GM21786 (cell line): Measurements from ENCODE around the gene CREB3L1.

ENCODE experiments used
- ATAC-seq: cut with Tn5 transposase; IDR thresholded peaks from one replicate; pipeline ENCODE4 v1.9.1; 2021; ENCODE audit not compliant: unreplicated experiment

CREB3L1 gene

DNA sequence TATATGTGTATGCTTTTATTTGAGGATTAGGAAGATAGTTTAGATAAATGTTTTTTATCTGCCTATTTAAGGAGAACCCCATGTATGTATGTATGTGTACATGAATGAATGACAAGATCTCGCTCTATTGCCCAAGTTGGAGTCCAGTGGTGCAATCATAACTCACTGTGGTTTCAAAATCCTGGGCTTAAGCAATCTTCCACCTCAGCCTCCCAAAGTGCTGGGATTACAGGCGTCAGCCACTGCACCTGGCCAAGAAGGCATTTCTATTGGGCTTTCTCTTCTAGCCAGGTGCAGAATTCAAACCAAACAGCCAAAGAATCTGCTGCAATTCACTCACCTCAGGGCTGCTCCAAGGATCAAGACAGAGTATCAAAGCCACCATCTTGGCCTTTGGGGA lies 44.3 kb downstream of the CREB3L1 start:
- ATAC-seq, result no peak

DNA sequence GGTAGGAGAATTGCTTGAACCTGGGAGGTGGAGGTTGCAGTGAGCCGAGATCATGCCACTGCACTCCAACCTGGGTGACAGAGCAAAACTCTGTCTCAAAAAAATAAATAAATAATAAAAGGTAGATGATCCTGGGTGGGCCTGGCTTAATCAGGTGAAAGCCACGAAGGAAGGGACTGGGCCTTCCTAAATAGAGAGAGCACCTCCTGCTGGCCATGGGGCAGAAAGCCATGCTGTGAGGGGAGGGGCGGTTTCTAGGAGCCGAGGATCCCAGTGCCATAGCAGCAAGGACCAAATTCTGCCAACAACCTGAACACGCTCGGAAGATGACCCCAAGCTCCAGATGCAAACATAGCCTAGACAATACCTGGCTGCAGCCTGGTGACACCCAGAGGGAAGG lies 45.3 kb downstream of the CREB3L1 start:
- no peak for ATAC-seq

DNA sequence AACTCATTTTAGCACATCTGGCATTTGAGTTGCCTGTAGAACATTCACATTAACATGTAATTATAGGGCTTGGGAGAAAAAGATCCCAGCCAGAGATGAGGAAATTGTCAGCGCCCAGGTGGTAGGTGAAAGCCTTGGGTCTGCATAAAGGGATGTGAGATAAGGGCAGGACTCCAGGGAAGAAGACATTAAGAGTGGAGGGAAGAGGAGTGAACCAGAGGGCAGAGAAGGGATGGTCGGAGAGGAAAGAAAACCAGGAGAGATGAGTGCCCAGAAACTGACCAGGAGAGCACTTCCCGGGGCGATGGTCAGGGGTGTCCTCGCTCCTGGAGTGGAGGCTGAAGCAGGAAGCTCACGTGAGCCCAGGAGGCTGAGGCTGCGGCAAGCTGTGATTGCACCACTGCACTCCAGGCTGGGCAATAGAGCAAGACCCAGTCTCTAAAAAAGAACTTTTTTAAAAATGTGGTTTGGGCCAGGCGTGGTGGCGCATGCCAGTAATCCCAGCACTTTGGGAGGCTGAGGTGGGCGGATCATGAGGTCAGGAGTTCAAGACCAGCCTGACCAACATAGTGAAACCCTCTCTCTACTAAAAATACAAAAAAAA lies 49.5 kb downstream of the CREB3L1 start:
- no peak for ATAC-seq

DNA sequence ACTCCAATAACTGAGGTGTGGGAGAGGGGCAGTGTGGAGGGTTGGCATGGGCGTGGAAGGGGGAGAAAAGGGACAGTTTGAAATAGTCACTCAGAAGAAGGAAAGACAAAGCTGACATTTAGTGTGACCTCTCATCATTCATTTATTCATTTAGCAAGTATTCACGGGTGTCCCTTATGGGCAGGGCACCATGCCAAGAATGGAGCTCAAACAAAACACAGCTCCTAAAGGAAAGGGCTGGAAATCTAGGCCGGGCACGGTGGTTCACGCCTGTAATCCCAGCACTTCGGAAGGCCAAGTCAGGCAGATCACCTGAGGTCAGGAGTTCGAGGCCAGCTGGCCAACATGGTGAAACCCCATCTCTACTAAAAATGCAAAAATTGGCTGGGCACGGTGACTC lies 50.4 kb downstream of the CREB3L1 start:
- ATAC-seq, result no peak

DNA sequence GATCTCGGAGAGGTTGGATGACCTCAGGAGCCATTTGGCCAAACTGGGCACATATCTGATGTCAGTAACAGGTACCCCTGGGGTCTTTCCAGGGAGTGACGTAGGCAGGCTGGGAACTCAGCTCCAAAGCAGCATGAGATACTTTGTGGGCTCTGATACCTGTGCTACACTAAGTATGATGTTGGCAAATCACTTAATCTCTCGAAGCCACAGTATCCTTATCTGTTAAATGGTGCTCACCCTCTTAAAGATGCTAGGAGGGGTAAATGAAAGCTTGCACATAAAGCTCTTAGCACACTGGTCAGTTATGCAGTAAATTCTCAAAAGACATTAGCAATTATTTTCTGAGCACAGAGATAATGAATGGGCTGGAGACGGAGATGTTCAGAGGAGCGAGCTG lies 52.7 kb downstream of the CREB3L1 start:
- no peak for ATAC-seq

DNA sequence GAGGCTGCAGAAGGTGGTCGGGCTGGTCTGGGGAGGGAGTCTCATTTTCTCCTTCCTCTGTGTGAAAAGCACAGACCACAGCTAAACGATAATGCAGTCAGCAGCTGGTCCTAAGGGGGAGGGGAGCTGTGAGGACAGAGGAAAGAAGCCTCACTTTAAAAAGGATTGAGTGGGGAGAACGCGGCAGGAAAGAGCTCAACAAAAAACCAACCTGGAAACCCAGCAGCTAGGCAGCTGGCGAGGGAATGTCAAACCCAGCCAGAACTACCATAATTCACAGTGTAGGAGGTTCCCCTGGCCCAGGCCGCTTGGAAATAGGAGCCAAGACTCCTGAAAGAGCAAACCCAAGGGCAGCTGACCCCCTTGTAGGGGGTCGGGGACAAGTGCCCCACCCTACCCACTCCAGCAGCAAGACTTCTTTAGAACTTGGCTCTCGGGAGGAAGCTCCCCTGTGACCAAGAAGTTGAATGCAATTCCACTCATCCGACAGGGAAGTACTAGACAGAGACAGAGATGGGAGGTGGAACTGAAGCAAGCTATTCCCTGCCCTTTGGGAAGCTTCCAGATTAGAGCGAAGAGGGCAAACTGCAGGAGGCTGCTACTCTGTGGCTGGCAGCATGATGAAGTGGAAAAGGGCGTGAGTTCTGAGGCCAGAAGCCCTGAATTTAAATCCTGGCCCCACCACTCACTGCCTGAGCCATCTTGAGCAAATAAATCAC lies 53.3 kb downstream of the CREB3L1 start:
- ATAC-seq, result no peak

DNA sequence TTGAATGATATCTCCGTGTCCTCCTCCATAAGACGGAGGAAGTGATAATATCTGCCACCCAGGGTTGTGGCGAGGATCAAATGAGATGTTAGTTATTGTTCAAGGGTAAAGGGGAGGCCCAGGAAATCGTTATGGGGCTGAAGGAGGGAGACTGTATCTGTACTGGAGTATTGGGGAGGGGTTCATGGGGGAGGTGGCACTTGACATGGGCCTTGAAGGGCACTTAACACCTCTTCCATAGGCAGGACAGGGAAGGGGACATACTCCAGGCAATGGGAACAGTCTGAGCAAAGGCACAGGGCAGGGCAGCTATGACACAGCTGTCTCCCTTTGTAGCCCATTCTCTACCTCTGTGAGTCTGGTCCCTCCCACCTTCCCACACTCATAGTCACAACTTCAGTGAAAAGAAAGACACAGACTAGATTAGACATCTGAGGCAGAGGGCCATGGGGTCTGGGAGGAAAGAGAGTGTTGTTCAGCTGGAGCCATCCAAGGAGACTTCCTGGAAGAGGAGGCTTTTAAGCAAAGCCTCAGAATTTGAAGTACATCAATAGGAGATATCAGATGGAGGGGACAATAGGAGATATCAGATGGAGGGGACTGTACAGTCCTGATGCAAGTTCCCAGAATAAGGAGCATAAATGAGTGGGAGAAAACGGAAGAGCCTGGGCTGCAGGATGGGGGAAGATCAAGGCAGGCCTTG lies 54.0 kb downstream of the CREB3L1 start:
- ATAC-seq, result no peak

DNA sequence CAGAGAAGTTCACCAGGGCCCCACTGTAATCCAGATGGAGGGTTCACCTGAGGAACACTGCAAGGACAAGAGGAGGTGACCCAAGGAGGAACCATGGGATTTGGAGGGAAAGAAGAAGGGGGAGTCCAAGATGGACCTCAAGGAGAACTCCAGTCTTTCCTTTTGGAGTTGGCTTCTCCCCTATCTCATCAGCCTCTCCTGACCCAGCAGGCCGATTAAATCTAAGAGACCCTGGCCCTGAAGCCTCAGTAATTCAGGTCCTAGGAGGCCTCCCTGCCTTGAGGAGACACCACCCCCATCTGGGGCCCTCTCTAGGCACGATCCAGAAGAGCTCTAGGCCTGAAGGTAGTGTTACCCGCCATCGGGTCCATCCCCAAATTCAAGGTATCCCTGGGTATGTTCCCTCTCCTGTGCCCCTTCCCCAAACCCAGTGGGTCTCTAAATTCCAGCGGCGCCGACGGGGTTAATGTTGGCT lies 54.7 kb downstream of the CREB3L1 start:
- no peak for ATAC-seq

DNA sequence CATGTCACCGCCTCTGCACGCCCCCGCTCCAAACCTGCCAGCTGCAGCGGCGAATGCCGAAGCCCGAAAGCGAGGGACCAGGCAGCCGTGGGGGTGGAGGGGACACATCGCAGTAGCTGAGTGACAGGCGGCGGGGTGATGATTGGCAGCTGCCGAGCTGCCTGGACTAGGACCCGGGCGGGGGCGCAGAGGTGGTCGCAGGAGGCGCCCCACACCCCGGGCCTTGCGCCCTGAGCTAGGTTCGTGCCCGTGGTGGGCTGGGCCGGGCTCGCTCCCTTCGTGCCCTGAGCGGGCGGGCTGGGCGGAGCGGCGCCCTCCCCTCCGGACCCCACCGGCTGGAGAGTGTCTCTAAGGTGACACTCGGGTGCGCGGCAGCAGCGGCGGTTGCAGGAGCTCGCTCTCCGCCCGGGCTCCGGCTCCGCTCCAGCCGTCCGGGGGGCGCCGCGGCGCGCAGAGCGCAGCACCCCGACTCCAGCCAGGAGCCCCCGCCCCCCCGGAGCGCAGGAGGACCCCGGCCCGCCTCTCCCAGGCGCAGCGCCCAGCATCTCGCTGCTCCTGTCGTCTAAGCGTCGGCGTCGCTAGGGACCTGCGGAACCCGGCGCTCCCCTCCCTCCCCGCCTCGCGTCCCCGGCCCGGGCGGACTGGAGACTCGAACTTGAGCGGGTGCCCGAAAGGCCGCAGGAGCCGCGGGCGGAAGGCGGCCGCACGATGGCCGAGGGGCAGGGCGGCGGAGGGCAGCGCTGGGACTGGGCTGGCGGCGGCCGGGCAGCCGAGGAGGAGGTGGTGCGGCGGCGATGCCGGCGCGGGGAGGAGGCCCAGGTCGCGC lies 55.3 kb downstream of the CREB3L1 start:
- ATAC-seq, result no peak

DNA sequence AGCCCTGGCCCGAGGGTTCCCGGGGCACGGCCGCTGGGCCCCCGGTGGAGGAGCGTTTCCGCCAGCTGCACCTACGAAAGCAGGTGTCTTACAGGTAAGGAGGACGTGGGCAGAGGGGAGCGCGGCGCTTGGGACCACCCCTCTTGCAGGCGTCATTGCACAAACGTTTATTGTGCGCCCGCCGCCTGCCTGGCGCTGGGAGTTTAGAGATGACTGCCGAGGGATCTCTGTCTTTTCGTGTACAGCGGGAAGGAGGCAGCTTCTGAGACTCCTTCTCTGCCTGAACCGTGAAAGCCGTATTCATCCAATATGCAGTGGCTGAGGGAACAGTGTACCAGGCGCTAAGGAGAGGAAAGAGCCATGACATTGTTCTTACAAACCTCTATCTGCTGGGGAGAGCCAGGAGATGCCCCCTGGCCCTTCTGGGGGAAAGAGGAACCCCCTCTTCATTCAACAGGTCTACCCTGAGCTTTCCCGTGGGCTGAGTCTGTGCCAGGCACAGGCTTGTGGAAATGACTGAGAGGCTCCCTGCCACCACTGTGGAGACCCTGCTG lies 56.0 kb downstream of the CREB3L1 start:
- no peak for ATAC-seq

DNA sequence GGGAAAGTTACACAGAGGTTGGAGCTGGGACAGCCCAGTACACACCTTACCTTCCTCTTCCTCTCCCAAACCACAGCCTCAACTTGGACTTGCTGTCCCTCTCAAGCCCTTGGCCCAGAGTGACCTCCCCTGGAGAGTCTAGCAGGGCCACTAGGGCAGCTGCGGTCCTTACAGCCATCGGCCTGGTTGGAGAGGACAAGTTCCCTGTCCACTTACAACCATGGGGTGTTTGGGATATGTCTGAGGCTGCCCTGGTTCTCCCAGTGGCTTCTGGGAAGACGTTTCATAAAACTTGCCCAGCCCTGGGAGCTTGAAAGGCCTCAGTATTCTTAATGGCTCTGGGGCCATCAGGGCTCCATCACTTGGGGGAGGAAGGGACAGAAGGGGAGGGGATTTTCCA lies 56.7 kb downstream of the CREB3L1 start:
- no peak for ATAC-seq

DNA sequence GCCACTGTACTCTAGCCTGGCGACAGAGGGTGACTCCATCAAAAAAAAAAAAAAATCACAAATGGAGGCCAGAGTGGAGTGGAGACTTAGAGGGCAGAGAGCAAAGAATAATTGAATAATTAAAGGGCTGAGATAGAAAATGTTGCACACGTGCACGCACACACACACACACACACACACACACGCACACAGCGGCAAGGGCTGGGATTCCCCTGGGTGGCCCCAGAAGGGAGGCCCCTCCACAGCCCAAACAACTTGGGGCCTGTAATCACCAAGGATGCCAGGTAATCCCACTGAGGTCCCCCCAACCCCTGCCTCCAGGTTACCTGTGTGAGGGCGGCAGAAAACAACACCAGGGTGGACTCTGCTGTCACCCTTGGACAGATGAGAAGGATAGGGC lies 57.8 kb downstream of the CREB3L1 start:
- no peak for ATAC-seq

DNA sequence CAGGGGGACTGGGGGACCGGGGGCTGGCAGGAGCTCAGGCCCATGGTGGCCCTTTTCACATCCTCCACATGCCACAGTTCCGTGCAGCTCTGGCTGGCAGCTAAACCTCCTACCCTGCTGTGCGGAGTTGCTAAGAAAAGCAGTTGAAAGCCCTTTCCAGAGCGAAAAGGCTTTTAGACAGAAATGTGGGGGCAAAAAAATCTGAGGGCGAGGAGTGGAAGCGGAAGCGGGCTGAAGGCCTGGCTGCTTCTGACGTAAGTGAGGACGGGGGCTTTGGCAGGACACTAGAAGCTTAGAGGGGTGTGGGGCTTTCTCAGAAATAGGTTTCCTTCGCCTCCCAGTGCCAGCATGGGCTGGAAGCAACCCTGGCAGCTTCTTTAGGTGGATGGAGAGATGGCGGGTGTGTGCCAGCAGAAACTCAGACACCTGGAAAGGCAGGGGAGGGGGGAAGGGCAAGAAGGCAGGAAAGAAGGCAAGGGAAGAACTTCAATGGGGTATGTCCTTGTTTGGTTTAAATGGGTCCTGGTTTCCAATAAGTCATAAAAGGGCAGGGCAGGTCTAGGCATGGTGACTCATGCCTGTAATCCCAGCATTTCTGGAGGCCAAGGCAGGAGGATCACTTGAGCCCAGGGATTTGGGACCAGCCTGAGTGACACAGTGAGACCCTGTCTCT lies 58.6 kb downstream of the CREB3L1 start:
- ATAC-seq, result no peak

DNA sequence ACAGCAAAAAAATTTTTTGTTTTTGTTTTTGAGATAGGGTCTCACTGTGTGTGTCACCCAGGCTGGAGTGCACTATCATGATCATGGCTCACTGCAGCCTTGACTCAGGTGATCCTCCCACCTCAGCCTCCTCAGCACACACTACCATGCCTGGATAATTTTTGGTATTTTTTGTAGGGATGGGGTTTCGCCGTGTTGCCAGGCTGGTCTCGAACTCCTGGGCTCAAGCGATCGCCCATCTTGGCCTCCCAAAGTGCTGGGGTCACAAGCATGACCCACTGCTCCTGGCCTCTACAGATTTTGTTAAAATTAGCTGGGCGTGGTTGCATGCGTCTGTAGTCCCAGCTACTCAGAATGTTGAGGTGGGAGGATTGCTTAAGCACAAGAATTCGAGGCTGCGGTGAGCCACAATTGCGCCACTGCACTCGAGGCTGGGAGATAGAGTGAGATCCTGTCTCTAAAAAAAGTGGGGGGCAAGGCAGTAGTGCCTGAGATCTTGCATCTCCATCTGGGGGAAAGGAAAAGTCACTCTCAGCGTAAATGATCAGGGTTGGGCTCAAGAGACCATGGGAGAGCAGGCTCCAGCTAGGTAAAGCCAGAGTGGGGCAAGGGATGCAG lies 59.2 kb downstream of the CREB3L1 start:
- ATAC-seq, result no peak

DNA sequence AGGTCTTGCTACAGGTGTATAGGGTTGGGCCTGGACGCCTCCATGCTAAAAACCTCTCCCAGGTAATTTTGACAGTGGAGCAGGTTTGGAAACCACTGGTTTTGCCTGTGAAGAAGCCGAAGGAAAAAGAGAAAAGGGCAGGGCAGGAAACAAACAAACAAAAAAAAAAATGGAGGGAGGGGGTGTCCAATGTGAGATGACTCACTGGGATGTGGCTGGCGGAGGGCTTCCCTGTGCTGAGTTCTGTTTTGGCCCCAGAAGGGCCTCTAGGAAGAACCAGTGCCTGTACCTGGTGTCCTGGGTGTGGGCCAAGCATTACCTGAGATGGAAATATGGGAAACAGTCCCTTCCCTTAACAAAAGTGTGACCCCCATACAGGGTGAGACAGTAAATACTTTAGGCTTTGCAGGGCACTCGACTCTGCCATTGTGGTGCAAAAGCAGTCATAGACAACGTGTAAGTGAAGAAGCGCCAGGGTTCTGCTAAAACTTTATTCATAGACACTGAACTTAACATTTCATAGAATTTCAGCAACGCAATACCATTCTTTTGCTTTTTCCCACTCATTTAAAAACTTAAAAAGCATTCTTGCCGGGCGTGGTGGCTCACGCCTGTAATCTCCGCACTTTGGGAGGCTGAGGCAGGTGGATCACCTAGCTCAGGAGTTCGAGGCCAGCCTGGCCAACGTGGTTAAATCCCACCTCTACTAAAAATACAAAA lies 60.3 kb downstream of the CREB3L1 start:
- ATAC-seq, result no peak

DNA sequence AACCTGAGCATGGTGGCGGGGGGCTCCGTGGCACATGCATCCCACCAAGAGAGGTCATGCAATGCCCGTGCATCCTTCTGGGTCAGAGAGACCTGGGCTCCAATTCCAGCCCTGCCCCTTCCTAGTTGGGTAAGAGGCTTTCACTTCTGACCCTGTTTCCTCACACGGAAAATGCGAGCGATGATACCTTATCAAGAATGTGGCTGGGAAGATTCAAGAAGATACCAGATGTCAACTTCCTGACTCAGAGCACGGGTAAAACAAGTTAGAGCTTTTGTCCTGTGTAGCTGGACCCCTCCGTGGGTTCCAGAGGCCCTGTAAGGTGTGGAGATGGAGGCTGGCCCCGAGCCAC lies 61.1 kb downstream of the CREB3L1 start:
- ATAC-seq, result no peak

DNA sequence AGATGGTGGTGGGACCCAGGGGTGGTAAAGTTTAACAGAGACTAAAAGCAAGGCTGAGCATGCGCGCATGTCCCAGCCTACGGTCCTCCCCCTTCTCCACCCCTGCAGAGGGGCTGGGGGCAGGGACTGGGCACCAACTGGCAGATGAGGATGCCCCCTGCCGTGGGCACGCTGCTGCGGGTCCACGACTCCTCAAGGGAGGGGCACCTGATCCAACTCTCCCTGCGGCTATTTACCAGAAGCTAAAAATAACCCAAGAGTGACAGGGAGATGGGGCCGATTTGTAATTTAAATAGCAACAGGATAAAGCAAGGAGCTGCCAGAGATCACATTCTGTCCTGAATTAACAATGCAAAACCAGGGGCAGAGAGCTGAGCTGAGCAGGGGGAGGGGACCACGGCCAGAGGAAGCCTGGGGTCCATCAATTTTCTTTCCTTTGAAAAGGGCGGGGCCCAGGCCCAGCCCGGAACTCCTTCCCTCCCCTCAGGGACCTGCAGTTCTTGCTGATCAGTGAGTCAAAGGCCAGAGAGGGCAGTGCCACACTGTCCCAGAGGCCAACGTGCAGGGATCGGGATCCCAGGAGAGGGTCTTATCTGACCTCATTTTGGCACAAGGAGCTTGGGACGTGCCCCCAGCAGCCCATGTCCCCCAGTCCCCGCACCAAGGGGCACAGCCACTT lies 61.7 kb downstream of the CREB3L1 start:
- ATAC-seq, result no peak

DNA sequence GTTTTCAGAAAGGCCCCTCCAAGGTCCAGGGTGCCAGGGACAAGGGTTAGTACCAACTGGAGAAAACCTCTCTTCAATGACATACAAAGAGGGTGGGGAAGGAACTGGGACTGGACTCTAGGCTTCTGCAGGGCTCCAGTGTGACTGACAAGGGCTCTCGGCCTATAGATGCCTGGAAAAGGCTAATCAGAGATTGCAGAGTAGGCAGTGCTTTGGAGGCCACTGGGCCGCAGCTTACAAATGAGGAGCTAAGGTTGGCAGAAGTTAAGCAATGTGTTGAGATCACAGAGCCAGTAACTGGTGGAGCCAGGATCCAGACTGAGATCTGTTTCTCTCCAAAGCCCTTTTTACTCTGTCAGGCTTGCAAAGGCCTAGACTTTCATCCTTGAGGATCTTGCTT lies 62.4 kb downstream of the CREB3L1 start:
- ATAC-seq, result no peak

DNA sequence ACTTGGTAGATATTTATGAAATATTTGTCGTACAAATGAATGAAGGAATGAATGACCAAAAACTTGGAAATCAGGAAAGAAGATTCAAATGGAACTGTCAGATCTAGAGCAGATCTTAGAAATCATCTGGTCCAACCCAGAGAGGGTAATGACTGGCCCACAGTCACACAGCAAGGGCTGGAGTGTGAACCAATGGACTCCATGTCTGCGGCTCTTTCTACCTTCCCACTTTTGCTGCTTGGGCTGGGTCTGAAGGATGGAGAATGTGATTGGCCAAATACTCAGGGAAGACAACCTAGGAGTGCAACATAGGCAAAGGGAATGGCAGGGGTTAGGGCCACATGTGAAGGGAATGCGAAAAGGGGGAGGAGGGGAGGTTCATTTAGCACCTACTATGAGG lies 64.0 kb downstream of the CREB3L1 start:
- ATAC-seq, result no peak
